ENCODE measurements around the gene USP47.

Gene USP47

GRCh38 chr11:11864803-11865202 lies 23.0 kb downstream of the USP47 start:
- DNase-seq (ENCODE audit: low spot score): no peak

- no peak for DNase-seq (ENCODE audit: low spot score)
Observed at GRCh38 chr11:11865449-11865848, 23.7 kb downstream of the USP47 start.

- no peak for DNase-seq (ENCODE audit: low spot score)
Observed at GRCh38 chr11:11866203-11866602, 24.4 kb downstream of the USP47 start.

- no peak for DNase-seq (ENCODE audit: low spot score)
Observed at GRCh38 chr11:11867720-11868119, 25.9 kb downstream of the USP47 start.

- no peak for DNase-seq (ENCODE audit: low spot score)
Observed at GRCh38 chr11:11871991-11872401, 30.2 kb downstream of the USP47 start.

GRCh38 chr11:11876458-11876857 lies 34.7 kb downstream of the USP47 start:
- DNase-seq (ENCODE audit: low spot score): peak; percentile 38

GRCh38 chr11:11880179-11880578 lies 38.4 kb downstream of the USP47 start:
- DNase-seq (ENCODE audit: low spot score): no peak

- no peak for DNase-seq (ENCODE audit: low spot score)
Observed at GRCh38 chr11:11882539-11882938, 40.8 kb downstream of the USP47 start.

GRCh38 chr11:11884351-11884750 lies 42.6 kb downstream of the USP47 start:
- DNase-seq (ENCODE audit: low spot score): no peak

- no peak for DNase-seq (ENCODE audit: low spot score)
Observed at GRCh38 chr11:11884774-11885481, 43.2 kb downstream of the USP47 start.

GRCh38 chr11:11894486-11894885 lies 52.7 kb downstream of the USP47 start:
- DNase-seq (ENCODE audit: low spot score): no peak

- DNase-seq (ENCODE audit: low spot score): peak; percentile 10
Observed at GRCh38 chr11:11895672-11896071, 53.9 kb downstream of the USP47 start.

- no peak for DNase-seq (ENCODE audit: low spot score)
Observed at GRCh38 chr11:11898648-11899047, 56.9 kb downstream of the USP47 start.

- no peak for DNase-seq (ENCODE audit: low spot score)
Observed at GRCh38 chr11:11899401-11899800, 57.6 kb downstream of the USP47 start.

- DNase-seq (ENCODE audit: low spot score): no peak
Observed at GRCh38 chr11:11901929-11902328, 60.2 kb downstream of the USP47 start.

- DNase-seq (ENCODE audit: low spot score): no peak
Observed at GRCh38 chr11:11909727-11910126, 68.0 kb downstream of the USP47 start.

GRCh38 chr11:11910541-11910940 lies 68.8 kb downstream of the USP47 start:
- DNase-seq (ENCODE audit: low spot score): no peak

GRCh38 chr11:11913395-11913794 lies 71.6 kb downstream of the USP47 start:
- no peak for DNase-seq (ENCODE audit: low spot score)

GRCh38 chr11:11915625-11916024 lies 73.9 kb downstream of the USP47 start:
- no peak for DNase-seq (ENCODE audit: low spot score)

- DNase-seq (ENCODE audit: low spot score): peak; percentile 12
Observed at GRCh38 chr11:11916981-11917399, 75.2 kb downstream of the USP47 start.

GRCh38 chr11:11923828-11924227 lies 82.1 kb downstream of the USP47 start:
- no peak for DNase-seq (ENCODE audit: low spot score)

GRCh38 chr11:11929920-11930319 lies 88.1 kb downstream of the USP47 start:
- no peak for DNase-seq (ENCODE audit: low spot score)

- DNase-seq (ENCODE audit: low spot score): peak; percentile 59
Observed at GRCh38 chr11:11931461-11932055, 89.8 kb downstream of the USP47 start.

- no peak for DNase-seq (ENCODE audit: low spot score)
Observed at GRCh38 chr11:11935536-11935935, 93.8 kb downstream of the USP47 start.
